Stimulated activated naive B cell treated with anti-CD40 and anti-IgM and Interleukin-4, amounts not matched to agents 10 μg/mL and 1 μg/mL and 100 μg/mL, for 72 hours (primary cell): ENCODE data around the gene P3H1.
"Not testable (repeated sequence)": the region's sequence is repeated elsewhere in the genome, so short reads cannot be mapped to it uniquely, and the experiment has no call there.

Source experiments
- ATAC-seq, 2 donors: fragments of 150-1000 bp; cut with Tn5 transposase; replicated peaks; 2 replicates each; pipeline ENCODE4 v1.10.0; 2021; ENCODE audit warnings: moderate library complexity in 1 of 2
- DNase-seq: peaks from one replicate; pipeline ENCODE4 v3.0.0; 2021
- H3K27ac Mint-ChIP-seq: one replicate; pipeline ENCODE4 v1.8.0; 2022; ENCODE audit warnings: mild to moderate bottlenecking, mixed read lengths
- H3K27me3 Mint-ChIP-seq, 2 donors: one replicate each; pipeline ENCODE4 v1.8.0; 2022; ENCODE audit warnings: mixed read lengths in 2 of 2
- H3K36me3 Mint-ChIP-seq, 2 donors: one replicate each; pipeline ENCODE4 v1.8.0; 2022; ENCODE audit warnings: mixed read lengths in 2 of 2, mild to moderate bottlenecking in 1 of 2
- H3K4me1 Mint-ChIP-seq, 2 donors: one replicate each; pipeline ENCODE4 v1.8.0; 2022; ENCODE audit warnings: mixed read lengths in 2 of 2, mild to moderate bottlenecking in 1 of 2
- H3K4me3 Mint-ChIP-seq, 2 donors: one replicate each; pipeline ENCODE4 v1.8.0; 2022; ENCODE audit warnings: mild to moderate bottlenecking in 2 of 2, mixed read lengths in 2 of 2, moderate library complexity in 1 of 2
- H3K9me3 Mint-ChIP-seq, 2 donors: one replicate each; pipeline ENCODE4 v1.8.0; 2022; ENCODE audit warnings: mixed read lengths in 2 of 2, mild to moderate bottlenecking in 1 of 2

Gene P3H1

GRCh38 chr1:42761567-42761966, 5.3 kb downstream of the P3H1 start:
- H3K27ac Mint-ChIP-seq, result no peak overlapping the region
- peaks cover 10 to 34% of the 10 kb centered on the region in 2 donors for H3K4me1 Mint-ChIP-seq

GRCh38 chr1:42759114-42759513, 7.7 kb downstream of the P3H1 start:
- Mint-ChIP-seq H3K27ac (no peak overlapping the region), H3K27me3 (no peaks in the 10 kb centered on the region), H3K4me3 (no peak overlapping the region), H3K4me1 (peaks cover 10 to 32% of the 10 kb centered on the region in 2 donors), H3K9me3 (no peaks in the 10 kb centered on the region), H3K36me3 (peaks cover 33 to 47% of the 10 kb centered on the region in 2 donors)
- DNase-seq, result no peak
- no peak for ATAC-seq

More at GRCh38 chr1:42761567-42761966, 5.3 kb downstream of the P3H1 start:
- Mint-ChIP-seq H3K27me3 (no peaks in the 10 kb centered on the region), H3K9me3 (no peaks in the 10 kb centered on the region), H3K36me3 (peaks cover 19 to 26% of the 10 kb centered on the region in 2 donors), H3K4me3 (no peak overlapping the region)
- no peak for ATAC-seq
- DNase-seq, result no peak

- H3K4me1 Mint-ChIP-seq, result peaks cover 10 to 28% of the 10 kb centered on the region in 2 donors
- no peaks in the 10 kb centered on the region for H3K9me3 Mint-ChIP-seq
- no peak for DNase-seq
- ATAC-seq, result no peak
- no peak overlapping the region for H3K4me3 Mint-ChIP-seq
- H3K27me3 Mint-ChIP-seq, result no peaks in the 10 kb centered on the region
- peaks cover 38 to 52% of the 10 kb centered on the region in 2 donors for H3K36me3 Mint-ChIP-seq
- H3K27ac Mint-ChIP-seq, result no peak overlapping the region
Observed at GRCh38 chr1:42758641-42759040, 8.2 kb downstream of the P3H1 start.

GRCh38 chr1:42757892-42758275, 8.9 kb downstream of the P3H1 start:
- H3K4me3 Mint-ChIP-seq, result no peak overlapping the region
- peaks cover 38 to 57% of the 10 kb centered on the region in 2 donors for H3K36me3 Mint-ChIP-seq
- DNase-seq (no peak), ATAC-seq (no peak)
- peaks cover 10 to 27% of the 10 kb centered on the region in 2 donors for H3K4me1 Mint-ChIP-seq
- H3K9me3 Mint-ChIP-seq, result no peaks in the 10 kb centered on the region
- no peak overlapping the region for H3K27ac Mint-ChIP-seq
- no peaks in the 10 kb centered on the region for H3K27me3 Mint-ChIP-seq

GRCh38 chr1:42756956-42757891, 9.6 kb downstream of the P3H1 start:
- Mint-ChIP-seq H3K36me3 (peaks cover 43 to 58% of the 10 kb centered on the region in 2 donors), H3K27ac (peak overlapping the region; percentile 6), H3K4me1 (peaks cover 4 to 22% of the 10 kb centered on the region in 2 donors), H3K9me3 (no peaks in the 10 kb centered on the region), H3K27me3 (no peaks in the 10 kb centered on the region), H3K4me3 (no peak overlapping the region)
- DNase-seq (no peak), ATAC-seq (peak; percentile 63 to 69)

GRCh38 chr1:42753070-42753469, 13.8 kb downstream of the P3H1 start:
- DNase-seq (no peak), ATAC-seq (no peak)
- H3K9me3 Mint-ChIP-seq, result peaks cover 4 to 5% of the 10 kb centered on the region in 2 donors
- H3K4me3 Mint-ChIP-seq, result no peak overlapping the region
- H3K27me3 Mint-ChIP-seq, result no peaks in the 10 kb centered on the region
- no peak overlapping the region for H3K27ac Mint-ChIP-seq
- peaks cover 2 to 5% of the 10 kb centered on the region in 2 donors for H3K4me1 Mint-ChIP-seq
- H3K36me3 Mint-ChIP-seq, result peaks cover 56 to 79% of the 10 kb centered on the region in 2 donors

GRCh38 chr1:42752284-42752683, 14.5 kb downstream of the P3H1 start:
- peaks cover 55 to 78% of the 10 kb centered on the region in 2 donors for H3K36me3 Mint-ChIP-seq
- peaks cover 4 to 5% of the 10 kb centered on the region in 2 donors for H3K9me3 Mint-ChIP-seq
- H3K27ac Mint-ChIP-seq, result no peak overlapping the region
- DNase-seq (no peak), ATAC-seq (no peak)
- H3K4me1 Mint-ChIP-seq, result peaks cover 2 to 4% of the 10 kb centered on the region in 2 donors
- H3K4me3 Mint-ChIP-seq, result no peak overlapping the region
- H3K27me3 Mint-ChIP-seq, result no peaks in the 10 kb centered on the region

- peaks cover 53 to 78% of the 10 kb centered on the region in 2 donors for H3K36me3 Mint-ChIP-seq
- not testable (repeated sequence) for H3K4me3 Mint-ChIP-seq, ATAC-seq
Observed at GRCh38 chr1:42751511-42752070, 15.2 kb downstream of the P3H1 start.

GRCh38 chr1:42750041-42750440, 16.8 kb downstream of the P3H1 start:
- ATAC-seq (no peak), DNase-seq (no peak)
- H3K4me3 Mint-ChIP-seq, result no peak overlapping the region
- H3K27ac Mint-ChIP-seq, result no peak overlapping the region
- no peaks in the 10 kb centered on the region for H3K27me3 Mint-ChIP-seq
- H3K9me3 Mint-ChIP-seq, result peaks cover 4 to 5% of the 10 kb centered on the region in 2 donors
- H3K4me1 Mint-ChIP-seq, result no peaks in the 10 kb centered on the region
- peaks cover 44 to 76% of the 10 kb centered on the region in 2 donors for H3K36me3 Mint-ChIP-seq

More at GRCh38 chr1:42751511-42752070, 15.2 kb downstream of the P3H1 start:
- not testable (repeated sequence) for H3K4me1 Mint-ChIP-seq, DNase-seq, H3K9me3 Mint-ChIP-seq, H3K27ac Mint-ChIP-seq, H3K27me3 Mint-ChIP-seq

- H3K36me3 Mint-ChIP-seq, result peaks cover 35 to 65% of the 10 kb centered on the region in 2 donors
- peaks cover 4 to 5% of the 10 kb centered on the region in 2 donors for H3K9me3 Mint-ChIP-seq
- DNase-seq (no peak), ATAC-seq (no peak)
- H3K27me3 Mint-ChIP-seq, result no peaks in the 10 kb centered on the region
- H3K27ac Mint-ChIP-seq, result peak overlapping the region; percentile 63
- no peaks in the 10 kb centered on the region for H3K4me1 Mint-ChIP-seq
- H3K4me3 Mint-ChIP-seq, result no peak overlapping the region
Observed at GRCh38 chr1:42748461-42749410, 18.1 kb downstream of the P3H1 start.

GRCh38 chr1:42748021-42748420, 18.8 kb downstream of the P3H1 start:
- peaks cover 34 to 59% of the 10 kb centered on the region in 2 donors for H3K36me3 Mint-ChIP-seq
- H3K4me1 Mint-ChIP-seq, result no peaks in the 10 kb centered on the region
- no peak for DNase-seq
- no peaks in the 10 kb centered on the region for H3K27me3 Mint-ChIP-seq
- H3K27ac Mint-ChIP-seq, result no peak overlapping the region
- ATAC-seq, result no peak
- no peak overlapping the region for H3K4me3 Mint-ChIP-seq
- peaks cover 4 to 5% of the 10 kb centered on the region in 2 donors for H3K9me3 Mint-ChIP-seq

- Mint-ChIP-seq H3K36me3 (peaks cover 27 to 53% of the 10 kb centered on the region in 2 donors), H3K27me3 (no peaks in the 10 kb centered on the region), H3K27ac (no peak overlapping the region), H3K4me1 (no peaks in the 10 kb centered on the region), H3K9me3 (peaks cover 4 to 5% of the 10 kb centered on the region in 2 donors), H3K4me3 (no peak overlapping the region)
- ATAC-seq (peak; percentile 49 to 59), DNase-seq (no peak)
Observed at GRCh38 chr1:42747125-42747524, 19.7 kb downstream of the P3H1 start.

GRCh38 chr1:42746436-42747105, 20.3 kb downstream of the P3H1 start:
- Mint-ChIP-seq H3K27me3 (no peaks in the 10 kb centered on the region), H3K27ac (no peak overlapping the region), H3K36me3 (peaks cover 22 to 47% of the 10 kb centered on the region in 2 donors), H3K4me3 (no peak overlapping the region), H3K9me3 (peaks cover under 1 to 1% of the 10 kb centered on the region in 2 donors), H3K4me1 (no peaks in the 10 kb centered on the region)
- no peak for DNase-seq
- ATAC-seq, result no peak
